CD4-positive, alpha-beta T cell (primary cell): ENCODE data around the gene CFL1. TPM values are rescaled to one million over a fixed set of nuclear protein-coding genes. Genes with fewer than 3 reads are reported as not detected.
A peak's percentile ranks its signal among the peaks of the same experiment; 100 is the strongest.

Source experiments
- ATAC-seq: fragments of 200-7000 bp; cut with Tn5 transposase; one replicate; pipeline ENCODE4 v1.10.0; 2022; ENCODE audit warnings: mild to moderate bottlenecking; ENCODE audit not compliant: poor library complexity
- CTCF ChIA-PET: fragments of 350-600 bp; sonication (Branson Sonifier 250); formaldehyde crosslinking; loops from one replicate; lab custom pipeline; 2021; ENCODE audit warnings: antibody characterized with exemption, inconsistent platforms; lab: Charles Lee
- POLR2A ChIA-PET: fragments of 350-600 bp; sonication (Branson Sonifier 250); formaldehyde crosslinking; loops from one replicate; lab custom pipeline; 2021; ENCODE audit warnings: antibody characterized with exemption, inconsistent platforms; lab: Charles Lee
- DNase-seq, 14 experiments: peaks; one replicate each; pipeline ENCODE4 v3.0.0-alpha.2; 2013 to 2020; ENCODE audit warnings: mixed read lengths in 2 of 14
- H3K27ac ChIP-seq, 2 donors: one replicate each; pipeline versions ENCODE4 v1.5.1 to v1.7.0; 2013; ENCODE audit warnings: low read length in 2 of 2, low read depth in 1 of 2, mild to moderate bottlenecking in 1 of 2
- H3K27me3 ChIP-seq, 2 experiments: 1 replicate in 1 of 2; 2 replicates in 1 of 2; pipeline versions ENCODE4 v1.6.1 to v1.7.0; 2013; ENCODE audit warnings: low read length in 2 of 2, control low read depth in 1 of 2, mild to moderate bottlenecking in 1 of 2, moderate library complexity in 1 of 2; ENCODE audit not compliant: insufficient read depth in 2 of 2, control insufficient read depth in 1 of 2
- H3K36me3 ChIP-seq: one replicate; pipeline ENCODE4 v1.6.1; 2013; ENCODE audit warnings: low read length, control low read depth; ENCODE audit not compliant: insufficient read depth
- H3K4me1 ChIP-seq: one replicate; pipeline ENCODE4 v1.6.1; 2013; ENCODE audit warnings: low read length, control low read depth; ENCODE audit not compliant: insufficient read depth
- H3K4me3 ChIP-seq: one replicate; pipeline ENCODE4 v1.5.1; 2013; ENCODE audit warnings: mild to moderate bottlenecking, low read length, moderate library complexity
- H3K9me3 ChIP-seq, 2 experiments: 1 replicate in 1 of 2; 2 replicates in 1 of 2; pipeline versions ENCODE4 v1.6.1 to v1.7.0; 2013; ENCODE audit warnings: low read length in 2 of 2, mild to moderate bottlenecking in 2 of 2, control low read depth in 1 of 2, moderate library complexity in 1 of 2; ENCODE audit not compliant: control insufficient read depth in 1 of 2, insufficient read depth in 1 of 2
- H3K27ac Mint-ChIP-seq: one replicate; pipeline ENCODE4 v1.8.0; 2020; ENCODE audit warnings: mixed read lengths
- H3K27me3 Mint-ChIP-seq: one replicate; pipeline ENCODE4 v1.8.0; 2021; ENCODE audit warnings: mixed read lengths
- H3K36me3 Mint-ChIP-seq: one replicate; pipeline ENCODE4 v1.8.0; 2021; ENCODE audit warnings: low read depth, mixed read lengths
- H3K4me1 Mint-ChIP-seq: one replicate; pipeline ENCODE4 v1.8.0; 2021; ENCODE audit warnings: low read depth, mixed read lengths
- H3K4me3 Mint-ChIP-seq: one replicate; pipeline ENCODE4 v1.8.0; 2020; ENCODE audit warnings: mild to moderate bottlenecking, mixed read lengths
- H3K9me3 Mint-ChIP-seq: one replicate; pipeline ENCODE4 v1.8.0; 2020; ENCODE audit warnings: mixed read lengths
- CTCF ChIP-seq: fragments of 200-600 bp; IDR thresholded peaks from one replicate; pipeline ENCODE4 v1.8.0; 2022; ENCODE audit warnings: antibody characterized with exemption, mild to moderate bottlenecking
- intact Hi-C, 2 experiments: fragments of 100-400 bp; cut with DNase I in 1 of 2; cut with micrococcal nuclease in 1 of 2; formaldehyde crosslinking; loops; one replicate each; pipeline versions ENCODE4 v1.15.1 to v1.9.0; 2023 to 2025; cut with DNase I, micrococcal nuclease
- total RNA-seq, 174 experiments: library from RNA in 2 of 174; stranded (reverse) in 2 of 174; gene quantifications; one replicate each; pipeline ENCODE4 v1.2.3 and lab custom pipeline; 2021 to 2026

CFL1 gene
- total RNA-seq, 2 experiments from 2014 or later = 322 to 331 TPM

GRCh38 chr11:65863889-65864705 is 6.1 kb upstream of the CFL1 start:
- H3K27ac ChIP-seq = no peak overlapping the region
- peak in 1 of 14 experiments; percentile 11 for DNase-seq
- ChIA-PET POLR2A (no interaction called here), CTCF (interaction anchor here (1.6 kb wide), 1 partner anchor 21 kb away, joined by 5 read pairs; no protein-coding TSS in a partner anchor)
- Mint-ChIP-seq H3K4me1 (peaks cover 21% of the 10 kb centered on the region), H3K4me3 (no peak overlapping the region), H3K9me3 (no peaks in the 10 kb centered on the region), H3K27me3 (no peaks in the 10 kb centered on the region), H3K36me3 (peaks cover 76% of the 10 kb centered on the region), H3K27ac (no peak overlapping the region)
- H3K4me1 ChIP-seq = peaks cover 47% of the 10 kb centered on the region
- H3K4me3 ChIP-seq = no peak overlapping the region
- TF ChIP-seq CTCF = no peak
- peaks cover 67% of the 10 kb centered on the region for H3K36me3 ChIP-seq
- no peaks in the 10 kb centered on the region for H3K9me3 ChIP-seq
- H3K27me3 ChIP-seq = no peaks in the 10 kb centered on the region
- intact Hi-C loops = no loop called here
- ATAC-seq = no peak

GRCh38 chr11:65862941-65863888 is 5.2 kb upstream of the CFL1 start:
- Mint-ChIP-seq H3K4me3 (no peak overlapping the region), H3K27ac (no peak overlapping the region), H3K36me3 (peaks cover 85% of the 10 kb centered on the region), H3K9me3 (no peaks in the 10 kb centered on the region), H3K4me1 (peaks cover 30% of the 10 kb centered on the region), H3K27me3 (no peaks in the 10 kb centered on the region)
- ATAC-seq = no peak
- ChIA-PET POLR2A (interaction anchor here (0.6 kb wide), 1 partner anchor 109 kb away, joined by 3 read pairs; no protein-coding TSS in a partner anchor), CTCF (interaction anchor here (1.6 kb wide), 1 partner anchor 21 kb away, joined by 5 read pairs; no protein-coding TSS in a partner anchor)
- no peaks in the 10 kb centered on the region for H3K27me3 ChIP-seq
- H3K36me3 ChIP-seq = peaks cover 66% of the 10 kb centered on the region
- H3K9me3 ChIP-seq = no peaks in the 10 kb centered on the region
- DNase-seq = peak in 2 of 14 experiments; percentile 27
- intact Hi-C loops = no loop called here
- peaks cover 55% of the 10 kb centered on the region for H3K4me1 ChIP-seq
- TF ChIP-seq CTCF = no peak
- no peak overlapping the region for H3K4me3 ChIP-seq
- peak overlapping the region in 1 of 2 donors; percentile 22 for H3K27ac ChIP-seq

GRCh38 chr11:65862191-65862735 is 4.3 kb upstream of the CFL1 start:
- Mint-ChIP-seq H3K27ac (peak overlapping the region; percentile 94), H3K4me1 (peaks cover 32% of the 10 kb centered on the region), H3K9me3 (no peaks in the 10 kb centered on the region), H3K36me3 (peaks cover 84% of the 10 kb centered on the region), H3K4me3 (peak overlapping the region; percentile 32), H3K27me3 (no peaks in the 10 kb centered on the region)
- H3K4me3 ChIP-seq = no peak overlapping the region
- POLR2A ChIA-PET = interaction anchor here (0.6 to 5.8 kb wide), 3 partner anchors 23 to 110 kb away, joined by 3 to 248 read pairs (median 56); partner anchors contain the start of genes CCDC85B and FIBP
- H3K27me3 ChIP-seq = no peaks in the 10 kb centered on the region
- TF ChIP-seq CTCF = no peak
- H3K27ac ChIP-seq = peak overlapping the region in 1 of 2 donors; percentile 22
- intact Hi-C loops = no loop called here
- CTCF ChIA-PET = interaction anchor here (1.6 kb wide), 1 partner anchor 22 kb away, joined by 5 read pairs; no protein-coding TSS in a partner anchor
- no peak for ATAC-seq
- H3K36me3 ChIP-seq = peaks cover 58% of the 10 kb centered on the region
- no peaks in the 10 kb centered on the region for H3K9me3 ChIP-seq
- H3K4me1 ChIP-seq = peaks cover 52% of the 10 kb centered on the region
- DNase-seq = peak in 2 of 14 experiments; percentile 24 to 35
